Fibroblast of mammary gland (primary cell): Measurements from ENCODE around the gene KIF26B.

ENCODE experiments used
- DNase-seq: peaks from one replicate; pipeline ENCODE4 v3.0.0-alpha.2; 2010; ENCODE audit warnings: low read depth
- H3K4me3 ChIP-seq: 2 replicates; pipeline ENCODE4 v1.5.1; 2011; ENCODE audit warnings: low read depth, mild to moderate bottlenecking, low read length, moderate library complexity; ENCODE audit not compliant: control insufficient read depth
- CTCF ChIP-seq: conservative IDR thresholded peaks from 2 replicates; pipeline ENCODE4 v1.5.1; 2011; ENCODE audit warnings: low read depth, low read length, inconsistent platforms; ENCODE audit not compliant: control insufficient read depth, insufficient read depth

KIF26B gene

GRCh38 chr1:245386297-245386971 is 231.6 kb downstream of the KIF26B start:
- DNase-seq: no peak
- no peak for TF ChIP-seq CTCF
- H3K4me3 ChIP-seq: no peak overlapping the region

- no peak for TF ChIP-seq CTCF
- no peak overlapping the region for H3K4me3 ChIP-seq
- DNase-seq: no peak
Measured at GRCh38 chr1:245388687-245389086, 233.9 kb downstream of the KIF26B start.

- no peak for TF ChIP-seq CTCF
Measured at GRCh38 chr1:245389873-245390272, 235.1 kb downstream of the KIF26B start.

GRCh38 chr1:245390975-245391374 is 236.2 kb downstream of the KIF26B start:
- no peak for DNase-seq
- no peak overlapping the region for H3K4me3 ChIP-seq
- no peak for TF ChIP-seq CTCF

More at GRCh38 chr1:245389873-245390272, 235.1 kb downstream of the KIF26B start:
- no peak for DNase-seq
- no peak overlapping the region for H3K4me3 ChIP-seq

- H3K4me3 ChIP-seq: no peak overlapping the region
- no peak for DNase-seq
- TF ChIP-seq CTCF: no peak
Measured at GRCh38 chr1:245393694-245394093, 238.9 kb downstream of the KIF26B start.

GRCh38 chr1:245395680-245396079 is 240.9 kb downstream of the KIF26B start:
- no peak for TF ChIP-seq CTCF
- DNase-seq: no peak
- no peak overlapping the region for H3K4me3 ChIP-seq

GRCh38 chr1:245396615-245397014 is 241.8 kb downstream of the KIF26B start:
- no peak for DNase-seq
- TF ChIP-seq CTCF: no peak
- H3K4me3 ChIP-seq: no peak overlapping the region
